HG03378 (cell line): ENCODE results near the gene OR13H1.
"Not testable (repeated sequence)": the region's sequence is repeated elsewhere in the genome, so short reads cannot be mapped to it uniquely, and the experiment has no call there.

Experiments
- ATAC-seq: cut with Tn5 transposase; IDR thresholded peaks from one replicate; pipeline ENCODE4 v1.9.1; 2021; ENCODE audit warnings: mild to moderate bottlenecking, moderate library complexity; ENCODE audit not compliant: unreplicated experiment

Gene OR13H1, protein sequence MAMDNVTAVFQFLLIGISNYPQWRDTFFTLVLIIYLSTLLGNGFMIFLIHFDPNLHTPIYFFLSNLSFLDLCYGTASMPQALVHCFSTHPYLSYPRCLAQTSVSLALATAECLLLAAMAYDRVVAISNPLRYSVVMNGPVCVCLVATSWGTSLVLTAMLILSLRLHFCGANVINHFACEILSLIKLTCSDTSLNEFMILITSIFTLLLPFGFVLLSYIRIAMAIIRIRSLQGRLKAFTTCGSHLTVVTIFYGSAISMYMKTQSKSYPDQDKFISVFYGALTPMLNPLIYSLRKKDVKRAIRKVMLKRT

DNA sequence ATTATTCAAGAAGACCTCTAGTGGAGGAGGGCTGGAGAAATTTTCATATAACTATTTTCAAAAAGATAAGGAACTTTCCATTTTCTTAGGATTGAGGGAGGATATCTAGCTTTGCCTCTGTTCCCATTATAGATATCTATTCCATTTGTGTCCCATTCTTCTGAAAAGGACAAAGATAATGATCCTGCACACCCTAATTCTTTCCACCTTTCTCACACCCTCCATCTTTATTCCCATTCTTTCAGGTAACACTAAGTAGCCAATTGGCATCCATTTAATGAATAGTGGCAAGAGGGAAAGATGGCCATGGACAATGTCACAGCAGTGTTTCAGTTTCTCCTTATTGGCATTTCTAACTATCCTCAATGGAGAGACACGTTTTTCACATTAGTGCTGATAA, at the start of gene OR13H1:
TSS of gene OR13H1 (plus strand) at position 301 of the 400 bp plus-strand sequence. CDS start at position 301, 0 bp downstream.
- no peak for ATAC-seq

DNA sequence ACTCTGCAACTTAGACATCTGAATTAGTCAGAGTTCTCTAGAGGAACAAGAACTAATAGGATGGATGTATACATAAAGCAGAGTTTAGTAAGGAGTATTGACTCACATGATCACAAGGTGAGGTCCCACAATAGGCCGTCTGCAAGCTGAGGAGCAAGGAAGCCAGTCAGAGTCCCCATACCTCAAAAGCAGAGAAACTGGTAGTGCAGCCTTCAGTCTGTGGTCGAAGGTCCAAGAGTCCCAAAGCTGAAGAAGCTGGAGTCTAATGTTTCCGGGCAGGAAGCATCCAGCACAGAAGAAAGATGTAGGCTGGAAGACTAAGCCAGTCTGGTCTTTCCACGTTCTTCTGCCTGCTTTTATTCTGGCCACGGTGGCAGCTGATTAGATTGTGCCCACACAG, 42.3 kb upstream of the OR13H1 start:
- not testable (repeated sequence) for ATAC-seq

DNA sequence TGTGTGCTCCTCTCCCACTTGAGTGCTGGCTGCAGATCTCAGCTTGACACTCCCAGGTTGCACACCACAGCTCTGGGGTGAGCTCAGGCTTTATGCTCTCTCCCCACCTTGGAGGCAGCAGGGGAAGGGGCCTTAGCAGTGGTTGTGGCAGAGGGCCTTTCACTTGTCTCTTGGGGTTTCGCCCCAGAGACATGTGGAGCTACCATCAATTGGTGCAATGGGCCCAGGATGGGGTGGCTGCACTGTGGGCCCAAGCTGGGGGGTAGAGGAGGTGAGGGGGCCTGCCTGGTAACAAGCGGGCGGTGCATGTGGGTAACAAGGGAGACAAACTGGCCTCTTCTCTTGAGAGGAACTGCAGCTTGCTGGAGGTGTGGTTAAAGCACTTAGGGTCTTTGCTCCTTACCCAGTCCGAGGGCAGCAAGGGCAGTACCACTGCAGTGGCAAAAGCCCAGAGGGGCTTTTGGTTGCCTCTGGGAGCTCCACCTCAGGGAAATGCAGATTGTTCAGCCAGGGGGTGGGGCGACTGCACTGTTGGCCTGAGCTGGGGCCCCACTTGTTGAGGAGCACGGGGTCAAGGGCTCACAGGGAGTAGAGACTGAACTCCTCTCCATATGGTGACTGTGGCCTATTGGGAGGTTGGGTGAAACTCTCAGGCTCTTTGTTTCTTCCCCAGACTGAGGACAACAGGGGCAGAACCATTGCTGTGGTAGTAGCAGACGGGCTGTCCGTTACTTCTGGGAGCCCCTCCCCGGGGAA, 30.5 kb upstream of the OR13H1 start:
- ATAC-seq: no peak

DNA sequence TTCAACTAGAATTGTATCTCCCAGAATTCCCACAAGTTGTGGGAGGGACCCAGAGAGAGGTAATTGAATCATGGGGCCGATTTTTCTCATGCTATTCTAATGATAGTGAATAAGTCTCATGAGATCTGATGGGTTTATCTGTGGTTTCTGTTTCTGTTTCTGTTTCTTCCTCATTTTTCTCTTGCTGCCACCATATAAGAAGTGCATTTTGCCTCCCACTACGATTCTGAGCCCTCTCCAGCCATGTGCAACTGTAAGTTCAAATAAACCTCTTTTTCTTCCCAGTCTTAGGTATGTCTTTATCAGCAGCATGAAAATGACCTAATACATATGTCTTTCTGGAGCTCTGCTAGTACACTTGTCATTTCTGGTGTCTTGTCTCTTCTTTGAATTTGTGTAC, 22.1 kb upstream of the OR13H1 start:
- ATAC-seq: no peak

DNA sequence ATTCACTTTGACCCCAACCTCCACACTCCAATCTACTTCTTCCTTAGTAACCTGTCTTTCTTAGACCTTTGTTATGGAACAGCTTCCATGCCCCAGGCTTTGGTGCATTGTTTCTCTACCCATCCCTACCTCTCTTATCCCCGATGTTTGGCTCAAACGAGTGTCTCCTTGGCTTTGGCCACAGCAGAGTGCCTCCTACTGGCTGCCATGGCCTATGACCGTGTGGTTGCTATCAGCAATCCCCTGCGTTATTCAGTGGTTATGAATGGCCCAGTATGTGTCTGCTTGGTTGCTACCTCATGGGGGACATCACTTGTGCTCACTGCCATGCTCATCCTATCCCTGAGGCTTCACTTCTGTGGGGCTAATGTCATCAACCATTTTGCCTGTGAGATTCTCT, 344 bp downstream of the OR13H1 start:
- ATAC-seq: no peak

DNA sequence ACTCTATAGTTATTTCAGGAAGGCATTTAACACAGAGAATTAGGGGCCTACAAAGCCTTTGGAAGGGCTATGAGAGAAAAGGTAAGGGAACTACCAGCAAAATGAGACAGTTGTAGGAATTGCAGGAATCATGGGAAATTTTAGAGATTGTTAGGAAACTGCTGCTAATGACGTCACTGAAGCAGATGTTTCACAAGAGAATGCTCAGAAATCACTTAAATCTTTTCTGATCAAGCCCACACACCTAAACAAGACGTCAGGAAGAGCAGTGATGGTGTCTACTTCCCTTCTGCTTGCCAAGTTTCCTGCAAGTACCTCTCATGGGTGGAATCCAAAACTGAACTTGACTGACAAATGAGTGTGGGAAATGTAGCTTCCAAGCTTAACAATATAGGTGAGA, 5.1 kb downstream of the OR13H1 start:
- no peak for ATAC-seq

DNA sequence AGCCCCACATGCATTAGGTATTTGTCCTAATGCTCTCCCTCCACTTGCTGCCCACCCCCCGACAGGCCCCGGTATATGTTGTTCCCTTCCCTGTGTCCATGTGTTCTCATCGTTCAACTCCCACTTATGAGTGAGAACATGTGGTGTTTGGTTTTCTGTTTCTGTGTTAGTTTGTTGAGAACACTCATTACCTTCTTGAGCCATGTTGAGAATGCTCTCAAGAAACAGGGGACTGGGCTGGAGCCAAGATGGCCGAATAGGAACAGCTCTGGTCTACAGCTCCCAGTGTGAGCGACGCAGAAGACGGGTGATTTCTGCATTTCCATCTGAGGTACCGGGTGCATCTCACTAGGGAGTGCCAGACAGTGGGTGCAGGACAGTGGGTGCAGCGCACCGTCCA, 8.6 kb downstream of the OR13H1 start:
- not testable (repeated sequence) for ATAC-seq

DNA sequence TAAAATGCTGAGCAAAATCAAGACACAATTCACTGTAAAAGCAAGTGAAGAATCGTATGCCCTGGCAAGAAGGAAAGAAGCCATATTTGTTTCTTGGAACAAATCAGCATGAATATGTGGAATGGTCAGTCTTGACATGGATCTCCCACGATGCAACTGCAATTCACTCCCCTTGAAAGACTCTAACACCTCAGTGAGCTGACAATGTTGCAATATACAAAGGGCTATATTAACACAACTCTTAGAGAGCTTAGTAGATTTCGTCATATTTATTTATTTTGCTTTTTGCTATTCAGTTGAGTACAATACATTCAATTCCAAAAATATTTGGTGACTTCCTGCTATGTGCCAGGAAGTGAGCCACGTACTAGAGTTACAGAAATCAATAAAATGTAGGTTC, 14.7 kb downstream of the OR13H1 start:
- ATAC-seq: no peak

DNA sequence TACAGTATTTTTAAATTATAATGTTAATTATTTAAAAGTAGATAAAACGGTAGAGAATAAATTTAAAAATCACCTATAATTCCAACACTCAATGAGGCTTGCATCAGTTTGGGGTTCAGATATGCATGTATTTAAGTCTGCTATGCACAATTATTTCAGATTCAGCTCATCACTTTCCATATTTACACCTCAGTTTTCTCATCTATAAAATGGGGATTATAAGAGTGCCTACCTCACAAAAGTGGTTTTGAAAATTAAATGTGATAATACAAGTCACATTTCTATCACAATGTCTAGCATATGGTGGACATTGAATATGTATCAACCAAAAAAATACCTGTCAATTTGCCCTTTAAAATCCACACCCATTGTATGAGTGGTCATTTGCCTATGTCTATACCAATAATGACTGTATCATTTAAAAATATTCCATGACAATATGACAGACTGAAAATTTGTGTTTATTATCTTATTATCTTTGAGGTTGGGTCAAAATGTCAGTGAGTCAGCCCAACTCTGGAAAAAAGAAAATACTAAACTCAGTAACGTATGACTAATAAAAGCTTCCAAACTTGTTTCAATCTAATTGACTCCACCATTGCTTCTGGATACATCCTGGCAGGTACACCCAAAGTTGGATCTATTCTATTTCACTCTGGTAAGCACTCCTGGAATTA, 20.8 kb downstream of the OR13H1 start:
- no peak for ATAC-seq

DNA sequence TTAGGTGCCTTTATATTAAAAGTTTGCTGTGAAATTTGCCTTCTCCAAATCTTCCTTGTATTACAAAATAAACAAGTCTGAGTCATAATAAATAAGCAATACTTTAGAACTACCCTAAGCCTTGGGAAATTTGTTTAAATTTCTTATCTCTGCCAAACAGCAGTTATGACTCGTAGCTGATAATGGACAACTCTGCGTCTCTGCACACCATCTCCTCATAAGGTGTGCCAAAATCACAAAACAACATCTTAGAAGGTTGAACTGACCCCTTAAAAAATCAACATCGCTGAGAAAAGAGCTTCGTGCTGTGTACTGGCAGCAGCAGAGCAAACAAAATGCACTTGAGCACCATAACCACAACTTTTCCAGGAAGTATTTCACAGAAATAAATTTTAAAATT, 22.0 kb downstream of the OR13H1 start:
- ATAC-seq: no peak

DNA sequence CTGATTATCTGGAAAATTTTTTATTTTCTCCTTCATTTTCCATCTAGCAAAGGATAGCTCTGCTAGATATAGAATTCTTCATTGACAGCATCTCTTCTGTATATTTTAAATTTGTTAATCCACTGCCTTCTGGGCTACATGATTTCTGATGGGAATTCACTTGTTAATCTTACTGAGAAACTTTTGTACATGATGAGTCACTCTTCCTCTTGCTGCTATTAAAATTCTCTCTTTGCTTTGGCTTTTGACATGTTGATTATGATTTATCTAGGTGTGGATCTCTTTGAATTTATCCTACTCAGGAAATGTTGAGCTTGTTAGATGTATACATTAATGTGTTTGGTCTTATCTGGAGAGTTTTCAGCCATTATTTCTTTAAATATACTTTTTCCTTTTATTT, 27.5 kb downstream of the OR13H1 start:
- ATAC-seq: no peak

DNA sequence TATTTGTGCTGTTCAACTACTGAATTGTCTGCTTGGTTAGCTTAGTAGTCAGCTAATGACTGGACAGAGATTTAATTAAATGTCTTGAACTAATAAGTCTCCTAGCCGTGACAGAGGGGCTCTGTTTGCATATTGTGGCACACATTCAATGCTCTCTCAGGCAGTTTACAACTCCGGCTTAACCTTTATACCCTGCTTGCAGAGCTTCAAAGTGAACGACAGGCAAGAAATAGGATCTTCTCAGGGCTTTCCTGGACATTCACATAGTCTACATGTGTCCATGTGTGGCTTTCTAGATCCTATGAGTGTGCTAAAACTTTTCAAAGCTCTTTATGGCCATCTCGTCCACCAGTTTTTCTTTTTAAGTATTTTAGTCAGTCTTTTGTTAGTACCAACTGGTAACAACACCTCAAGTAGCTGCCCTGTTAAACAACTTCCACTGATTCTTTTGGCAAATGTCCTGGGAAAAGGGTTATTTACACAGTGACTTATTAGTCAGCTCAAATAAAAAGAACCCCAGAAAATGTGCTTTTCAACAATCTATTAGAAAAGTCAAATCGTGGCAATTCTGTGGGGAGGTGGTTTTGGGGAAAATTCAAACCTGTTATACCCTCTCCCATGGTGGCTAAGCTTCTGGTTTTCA, 28.6 kb downstream of the OR13H1 start:
- no peak for ATAC-seq

DNA sequence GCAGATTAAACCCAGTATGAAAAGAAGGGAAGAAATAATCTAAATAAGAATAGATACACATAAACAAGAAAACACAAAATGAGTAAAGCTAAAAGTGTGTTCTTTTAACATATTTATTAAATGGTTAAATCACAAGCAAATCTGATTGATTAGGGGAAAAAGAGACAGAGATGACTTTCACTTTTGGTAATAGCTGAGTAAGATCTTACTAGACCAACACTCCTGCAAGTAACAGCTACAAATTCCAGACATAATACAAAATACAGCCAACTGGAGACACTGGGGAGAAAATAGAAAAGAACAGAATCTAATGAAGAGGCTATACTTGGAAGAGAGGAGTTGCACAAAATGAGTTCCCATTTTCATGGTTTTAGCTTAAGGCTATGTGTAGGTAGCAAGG, 33.5 kb downstream of the OR13H1 start:
- no peak for ATAC-seq

DNA sequence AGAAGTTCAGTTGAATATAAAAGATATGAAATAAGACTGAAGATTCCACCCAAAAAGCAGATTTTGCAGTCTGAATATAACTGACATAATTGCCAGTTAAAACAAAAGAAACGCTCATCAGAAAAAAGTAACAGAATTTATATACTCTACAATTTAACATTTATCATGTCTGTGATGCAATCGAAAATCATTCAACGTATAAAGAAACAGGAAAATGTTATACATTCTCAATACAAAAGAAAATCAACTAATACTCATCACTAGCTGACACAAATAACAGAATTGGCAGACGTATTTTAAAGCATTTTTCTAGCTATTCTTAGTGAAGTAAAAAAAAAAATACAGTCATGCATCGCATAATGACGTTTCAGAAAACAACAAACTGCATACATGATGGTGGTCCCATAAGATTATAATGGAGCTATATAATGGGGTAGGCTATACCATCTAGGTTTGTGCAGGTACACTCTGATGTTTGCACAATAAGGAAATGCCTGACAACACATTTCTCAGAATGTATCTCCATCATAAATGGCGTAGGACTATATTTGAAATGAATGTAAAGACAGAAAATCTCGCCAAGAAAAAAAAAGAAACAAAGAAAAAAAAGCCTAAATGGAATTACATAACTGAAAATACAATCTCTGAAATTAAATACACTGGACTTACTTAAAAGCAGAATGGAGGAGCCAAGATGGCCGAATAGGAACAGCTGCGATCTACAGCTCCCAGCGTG, 34.3 kb downstream of the OR13H1 start:
- no peak for ATAC-seq

DNA sequence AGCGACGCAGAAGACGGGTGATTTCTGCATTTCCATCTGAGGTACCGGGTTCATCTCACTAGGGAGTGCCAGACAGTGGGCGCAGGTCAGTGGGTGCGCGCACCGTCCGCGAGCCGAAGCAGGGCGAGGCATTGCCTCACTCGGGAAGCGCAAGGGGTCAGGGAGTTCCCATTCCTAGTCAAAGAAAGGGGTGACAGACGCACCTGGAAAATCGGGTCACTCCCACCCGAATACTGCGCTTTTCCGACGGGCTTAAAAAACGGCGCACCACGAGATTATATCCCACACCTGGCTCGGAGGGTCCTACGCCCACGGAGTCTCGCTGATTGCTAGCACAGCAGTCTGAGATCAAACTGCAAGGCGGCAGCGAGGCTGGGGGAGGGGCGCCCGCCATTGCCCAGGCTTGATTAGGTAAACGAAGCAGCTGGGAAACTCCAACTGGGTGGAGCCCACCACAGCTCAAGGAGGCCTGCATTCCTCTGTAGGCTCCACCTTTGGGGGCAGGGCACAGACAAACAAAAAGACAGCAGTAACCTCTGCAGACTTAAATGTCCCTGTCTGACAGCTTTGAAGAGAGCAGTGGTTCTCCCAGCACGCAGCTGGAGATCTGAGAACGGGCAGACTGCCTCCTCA, 35.0 kb downstream of the OR13H1 start:
- not testable (repeated sequence) for ATAC-seq

DNA sequence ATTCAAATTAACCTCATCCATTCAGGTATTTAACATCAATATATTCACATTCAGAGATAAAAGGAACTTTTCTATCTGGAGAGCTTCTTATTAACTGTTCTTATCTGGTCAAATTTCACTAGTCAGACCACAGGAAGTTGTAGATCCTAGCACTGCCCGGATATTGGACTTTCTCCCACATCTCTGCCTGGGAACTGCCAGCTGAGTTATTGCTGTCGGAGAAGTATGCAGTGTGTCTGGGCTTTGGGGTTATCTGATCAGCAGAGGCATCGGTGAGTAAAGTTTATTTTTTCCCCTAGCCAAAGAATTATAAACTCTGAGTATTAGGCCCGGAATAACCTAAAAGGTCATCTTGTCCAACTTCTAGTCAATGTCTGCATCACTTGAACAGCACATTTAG, 45.1 kb downstream of the OR13H1 start:
- no peak for ATAC-seq
